Fibroblast of the aortic adventitia (primary cell): ENCODE data around the gene RNF213. TPM values are rescaled to one million over a fixed set of nuclear protein-coding genes. Genes with fewer than 3 reads are reported as not detected.
"Not testable (repeated sequence)": the region's sequence is repeated elsewhere in the genome, so short reads cannot be mapped to it uniquely, and the experiment has no call there.

ENCODE experiments used
- DNase-seq: peaks from one replicate; pipeline ENCODE4 v3.0.0-alpha.2; 2010; ENCODE audit warnings: low read depth
- H3K4me3 ChIP-seq: 2 replicates; pipeline ENCODE4 v1.5.1; 2011; ENCODE audit warnings: low read depth, mild to moderate bottlenecking, control low read depth, low read length, moderate library complexity
- CTCF ChIP-seq: IDR thresholded peaks from 2 replicates; pipeline ENCODE4 v1.5.1; 2011; ENCODE audit warnings: mild to moderate bottlenecking, low read length, control low read depth, inconsistent platforms; ENCODE audit not compliant: insufficient read depth
- total RNA-seq: library from RNA; depleted of rRNA; stranded (reverse); fragments of >200 nt; gene quantifications from 2 replicates; pipeline ENCODE4 v1.2.3, GENCODE V29; 2012; ENCODE audit warnings: low replicate concordance

The RNF213 gene
- total RNA-seq, 1 donor, result 143 TPM

- no peak for TF ChIP-seq CTCF
- H3K4me3 ChIP-seq, result no peak overlapping the region
- no peak for DNase-seq
Observed at GRCh38 chr17:80251966-80252365, 8.7 kb upstream of the RNF213 start.

- H3K4me3 ChIP-seq, result no peak overlapping the region
- peak; percentile 26 for TF ChIP-seq CTCF
- DNase-seq, result no peak
Observed at GRCh38 chr17:80252871-80253270, 7.8 kb upstream of the RNF213 start.

GRCh38 chr17:80253631-80254395, 6.8 kb upstream of the RNF213 start:
- no peak for DNase-seq
- TF ChIP-seq CTCF, result no peak
- no peak overlapping the region for H3K4me3 ChIP-seq

- peak; percentile 92 for DNase-seq
- H3K4me3 ChIP-seq, result no peak overlapping the region
- TF ChIP-seq CTCF, result no peak
Observed at GRCh38 chr17:80254396-80255251, 6.0 kb upstream of the RNF213 start.

- no peak overlapping the region for H3K4me3 ChIP-seq
- no peak for DNase-seq
- no peak for TF ChIP-seq CTCF
Observed at GRCh38 chr17:80256034-80256350, 4.7 kb upstream of the RNF213 start.

- no peak for TF ChIP-seq CTCF
- no peak overlapping the region for H3K4me3 ChIP-seq
- DNase-seq, result no peak
Observed at GRCh38 chr17:80257716-80258213, 2.9 kb upstream of the RNF213 start.

- not testable (repeated sequence) for H3K4me3 ChIP-seq, DNase-seq
Observed at GRCh38 chr17:80258296-80258695, 2.4 kb upstream of the RNF213 start.
